Heart left ventricle (tissue), 16 donors: Measurements from ENCODE around the gene FANCF. TPM values are rescaled to one million over a fixed set of nuclear protein-coding genes. Genes with fewer than 3 reads are reported as not detected.

Experiments used
- ATAC-seq, 4 donors: fragments of 200-7000 bp; cut with Tn5 transposase; one replicate each; pipeline ENCODE4 v1.9.1; 2020 to 2022; ENCODE audit warnings: moderate library complexity in 4 of 4, mild to moderate bottlenecking in 3 of 4, moderate number of reproducible peaks in 1 of 4
- DNase-seq, 5 donors: peaks; one replicate each; pipeline ENCODE4 v3.0.0-alpha.2; 2020
- H3K27ac ChIP-seq, 12 donors: fragments of 200-600 bp; sonication (generic) in 4 of 12; one replicate each; pipeline versions ENCODE4 v1.5.0 to v1.8.0; 2016 to 2022; ENCODE audit warnings: mild to moderate bottlenecking in 2 of 12
- H3K27me3 ChIP-seq, 9 donors: fragments of 200-600 bp; sonication (generic) in 2 of 9; one replicate each; pipeline versions ENCODE4 v1.5.1 to v1.8.0; 2016 to 2022; ENCODE audit warnings: mild to moderate bottlenecking in 3 of 9
- H3K36me3 ChIP-seq, 9 donors: fragments of 200-600 bp; sonication (generic) in 2 of 9; one replicate each; pipeline versions ENCODE4 v1.5.0 to v1.8.0; 2018 to 2022; ENCODE audit warnings: mild to moderate bottlenecking in 2 of 9
- H3K4me1 ChIP-seq, 12 donors: fragments of 200-600 bp; sonication (generic) in 4 of 12; one replicate each; pipeline versions ENCODE4 v1.5.0 to v1.8.0; 2016 to 2022; ENCODE audit warnings: mild to moderate bottlenecking in 3 of 12
- H3K4me3 ChIP-seq, 12 donors: fragments of 200-600 bp; sonication (generic) in 4 of 12; one replicate each; pipeline versions ENCODE4 v1.5.0 to v1.8.0; 2017 to 2022; ENCODE audit warnings: mild to moderate bottlenecking in 9 of 12, moderate library complexity in 4 of 12
- H3K9me3 ChIP-seq, 12 donors: fragments of 200-600 bp; sonication (generic) in 4 of 12; one replicate each; pipeline versions ENCODE4 v1.5.0 to v1.8.0; 2016 to 2022; ENCODE audit warnings: mild to moderate bottlenecking in 1 of 12
- CTCF ChIP-seq, 12 donors: fragments of 200-600 bp; sonication (generic) in 4 of 12; IDR thresholded peaks; one replicate each; pipeline versions ENCODE4 v1.5.0 to v1.8.0; 2018 to 2022; ENCODE audit warnings: antibody characterized with exemption in 12 of 12, mild to moderate bottlenecking in 5 of 12
- POLR2A ChIP-seq, 2 donors: fragments of 450-650 bp; IDR thresholded peaks; one replicate each; pipeline ENCODE4 v1.6.1; 2017; ENCODE audit warnings: antibody characterized with exemption in 2 of 2, mild to moderate bottlenecking in 2 of 2, moderate library complexity in 2 of 2
- WGBS, 4 donors: extraction: QIAGEN DNeasy Blood & Tissue Kit in 2 of 4; methylation state at CpG; one replicate each; pipeline versions ENCODE4 v1.1.5 to v1.1.7; 2013 to 2018; 5-methylcytosine and 5-hydroxymethylcytosine counted together
- intact Hi-C, 10 donors: fragments of 100-400 bp; cut with DNase I; formaldehyde crosslinking; loops; one replicate each; pipeline versions ENCODE4 v1.11.1 to v1.14.2; 2022
- long read RNA-seq, 3 donors: library from polyadenylated mRNA; unstranded; transcript quantifications; one replicate each; pipeline ENCODE4 v2.0.0, GENCODE V29; 2020 to 2021
- polyA plus RNA-seq, 2 donors: library from polyadenylated mRNA; stranded (reverse); fragments of 200-250 nt; gene quantifications; one replicate each; pipeline ENCODE4 v1.2.3, GENCODE V29; 2013
- total RNA-seq, 9 donors: library from RNA; depleted of rRNA in 2 of 9; stranded (reverse); fragments of >200 nt in 2 of 9; fragmentation: NEBNext Ultra II Directional in 3 of 9; extraction: Animal tissue kit (Norgen Biotek cat#: 25700) in 3 of 9; gene quantifications; one replicate each; pipeline versions ENCODE4 v1.1.0 to v1.2.4, GENCODE V29; 2016 to 2023
- donor health status: ischemic (EF 13 %, LVEDD 7.1; RV severe dilation, severe dysfunction).
- donor health status: healthy with polysubstance abuse.
- donor health status: DM: no; HTN: yes; CAD: no.
- donor health status: DM: no; HTN: no; CAD: no.
- donor health status: ischemic (EF 25% LVEDD 6.9; RV normal size, moderate dysfunction).
- donor health status: ischemic (EF 25% LVEDD 5.7; RV mildly dilated, moderate dysfunction).
- donor health status: healthy.
- donor health status: DM: yes; HTN: yes; CAD: no.
- donor health status: ischemic (EF 35%, LVEDD 5.7; RV mildly dilated, moderate dysfunction).
- donor health status: nonischemic (EF 11% LVEDD 7.7; RV severe dilation, severe dysfunction).
- donor health status: DM: yes; HTN: yes; CAD: no.
- donor health status: PGD.
- donor health status: ischemic (EF 29% LVEDD 5.4; RV normal size, mild dysfunction).
- donor health status: nonischemic (EF 23%, LVEDD 6.1; RV moderate dilation, normal function).

Gene FANCF, protein sequence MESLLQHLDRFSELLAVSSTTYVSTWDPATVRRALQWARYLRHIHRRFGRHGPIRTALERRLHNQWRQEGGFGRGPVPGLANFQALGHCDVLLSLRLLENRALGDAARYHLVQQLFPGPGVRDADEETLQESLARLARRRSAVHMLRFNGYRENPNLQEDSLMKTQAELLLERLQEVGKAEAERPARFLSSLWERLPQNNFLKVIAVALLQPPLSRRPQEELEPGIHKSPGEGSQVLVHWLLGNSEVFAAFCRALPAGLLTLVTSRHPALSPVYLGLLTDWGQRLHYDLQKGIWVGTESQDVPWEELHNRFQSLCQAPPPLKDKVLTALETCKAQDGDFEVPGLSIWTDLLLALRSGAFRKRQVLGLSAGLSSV
- 1 to 10 TPM; 4.6 to 8.6 (median 6.2) TPM for total RNA-seq
- 1 to 10 TPM; 3.4 to 7.8 TPM for polyA plus RNA-seq
- long read RNA-seq, donor 1, transcript FANCF-201 (1 exons, 2,952 nt), result major isoform, 26 of 26 reads
- long read RNA-seq, donor 1, partial matches to known transcripts, result 0 of 26 reads
- long read RNA-seq, donor 1, other reads (novel, unspliced or antisense), result 0 of 26 reads
- long read RNA-seq, donor 2, transcript FANCF-201 (1 exons, 2,952 nt), result major isoform, 45 of 45 reads
- long read RNA-seq, donor 2, partial matches to known transcripts, result 0 of 45 reads
- long read RNA-seq, donor 2, other reads (novel, unspliced or antisense), result 0 of 45 reads
- long read RNA-seq, donor 3, transcript FANCF-201 (1 exons, 2,952 nt), result major isoform, 19 of 19 reads
- long read RNA-seq, donor 3, partial matches to known transcripts, result 0 of 19 reads
- long read RNA-seq, donor 3, other reads (novel, unspliced or antisense), result 0 of 19 reads

DNA sequence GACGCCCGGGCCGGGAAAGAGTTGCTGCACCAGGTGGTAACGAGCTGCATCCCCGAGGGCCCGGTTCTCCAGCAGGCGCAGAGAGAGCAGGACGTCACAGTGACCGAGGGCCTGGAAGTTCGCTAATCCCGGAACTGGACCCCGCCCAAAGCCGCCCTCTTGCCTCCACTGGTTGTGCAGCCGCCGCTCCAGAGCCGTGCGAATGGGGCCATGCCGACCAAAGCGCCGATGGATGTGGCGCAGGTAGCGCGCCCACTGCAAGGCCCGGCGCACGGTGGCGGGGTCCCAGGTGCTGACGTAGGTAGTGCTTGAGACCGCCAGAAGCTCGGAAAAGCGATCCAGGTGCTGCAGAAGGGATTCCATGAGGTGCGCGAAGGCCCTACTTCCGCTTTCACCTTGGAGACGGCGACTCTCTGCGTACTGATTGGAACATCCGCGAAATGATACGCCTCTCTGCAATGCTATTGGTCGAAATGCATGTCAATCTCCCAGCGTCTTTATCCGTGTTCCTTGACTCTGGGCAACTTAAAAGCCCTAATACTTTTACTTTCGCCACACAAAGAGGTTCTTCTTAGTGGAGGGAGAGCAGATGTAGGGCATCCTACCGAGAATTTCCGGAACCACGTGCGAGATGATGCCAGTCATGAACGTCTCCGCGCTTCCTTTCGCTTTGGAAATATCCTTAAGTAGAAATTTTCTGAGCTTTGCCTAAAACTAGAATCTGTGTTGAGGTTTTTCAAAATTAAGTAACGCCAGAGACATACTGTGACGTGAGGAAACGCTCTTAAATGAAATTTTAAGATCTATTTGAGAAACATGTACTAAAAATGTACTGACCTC lies at the start of gene FANCF:
Gene FANCF, minus strand, starts transcription at position 376 of the 840 bp plus-strand sequence. Its CDS starts 13 bp downstream, at position 363.
- intact Hi-C loops, result loop anchor here in 5 of 10 donors (5.0 to 10.0 kb wide), 7 partner anchors 42 to 293 kb away; partner anchors contain the start of genes SVIP (in 2 of the 5) and GAS2 (in 1 of the 5)
- peak; percentile 98 to 99 (median 99) for ATAC-seq
- WGBS, 4 donors, result 0 to 2% (median 0%) methylated on average over 30 to 55 of the region's 55 CpGs

GRCh38 chr11:22674470-22675439 lies 49.1 kb upstream of the FANCF start:
- H3K27ac ChIP-seq, result peak overlapping the region in 9 of 12 donors; percentile 1 to 61 (median 33)
- DNase-seq (no peak), ATAC-seq (peak in 1 of 4 donors; percentile 24)
- no peaks in the 10 kb centered on the region for H3K36me3 ChIP-seq
- 85 to 93% (median 89%) methylated on average over 4 of the region's 4 CpGs for WGBS, 4 donors
- no peak overlapping the region for H3K4me3 ChIP-seq
- TF ChIP-seq CTCF (IDR thresholded peaks at IDR 0.05) (no peak), POLR2A (IDR thresholded peaks at IDR 0.05) (no peak)
- no peaks in the 10 kb centered on the region for H3K9me3 ChIP-seq
- H3K27me3 ChIP-seq, result no peaks in the 10 kb centered on the region
- intact Hi-C loops, result loop anchor here in 6 of 10 donors (2.0 to 10.0 kb wide), 5 partner anchors 50 to 113 kb away; no protein-coding TSS in a partner anchor
- peaks cover 0 to 17% (median 0%) of the 10 kb centered on the region in 12 donors for H3K4me1 ChIP-seq

More for the DNA sequence above, at the start of gene FANCF:
- Histone ChIP-seq H3K4me1 (peaks cover 0 to 19% (median 12%) of the 10 kb centered on the region in 12 donors), H3K27ac (peak within 1 kb of the TSS; percentile 59 to 97 (median 89)), H3K36me3 (no peaks in the 10 kb centered on the region), H3K9me3 (no peaks in the 10 kb centered on the region), H3K27me3 (no peaks in the 10 kb centered on the region), H3K4me3 (peak within 1 kb of the TSS; percentile 59 to 95 (median 80))
- peak; percentile 91 to 96 (median 95) for DNase-seq
- no peak for TF ChIP-seq CTCF (IDR thresholded peaks at IDR 0.05)
- TF ChIP-seq POLR2A (IDR thresholded peaks at IDR 0.05), result peak in 1 of 2 donors; percentile 49

- no peak for TF ChIP-seq CTCF (IDR thresholded peaks at IDR 0.05)
- no peak for TF ChIP-seq POLR2A (IDR thresholded peaks at IDR 0.05)
- intact Hi-C loops, result loop anchor here in 4 of 10 donors (5.0 to 10.0 kb wide), 3 partner anchors 53 to 116 kb away; no protein-coding TSS in a partner anchor
- Histone ChIP-seq H3K4me3 (no peak overlapping the region), H3K36me3 (no peaks in the 10 kb centered on the region), H3K4me1 (peaks cover 0 to 24% (median 0%) of the 10 kb centered on the region in 12 donors), H3K9me3 (no peaks in the 10 kb centered on the region), H3K27ac (peak overlapping the region in 3 of 12 donors; percentile 16 to 25 (median 22)), H3K27me3 (peaks cover 0 to 18% (median 0%) of the 10 kb centered on the region in 9 donors)
- no peak for ATAC-seq
- DNase-seq, result no peak
- 30 to 44% (median 37%) methylated on average over 2 of the region's 2 CpGs for WGBS, 4 donors
Observed at GRCh38 chr11:22671751-22672150, 46.1 kb upstream of the FANCF start.
